Mammary epithelial cell (primary cell): ENCODE data around the gene LRRC47.

Experiments used
- EZH2 ChIP-seq: IDR thresholded peaks from 2 replicates; pipeline ENCODE4 v1.6.1; 2012; ENCODE audit warnings: low read length, inconsistent platforms, borderline replicate concordance
- TF ChIP-seq, protein P1 (sequence below), 2 donors: IDR thresholded peaks in 1 of 2; conservative IDR thresholded peaks in 1 of 2; 2 replicates each; pipeline ENCODE4 v1.5.1; 2011 to 2012; ENCODE audit warnings: inconsistent platforms in 2 of 2, low read length in 2 of 2, mild to moderate bottlenecking in 2 of 2, control low read depth in 1 of 2, low read depth in 1 of 2; ENCODE audit not compliant: insufficient read depth in 1 of 2; ENCODE audit errors: extremely low read depth in 1 of 2

DNA sequence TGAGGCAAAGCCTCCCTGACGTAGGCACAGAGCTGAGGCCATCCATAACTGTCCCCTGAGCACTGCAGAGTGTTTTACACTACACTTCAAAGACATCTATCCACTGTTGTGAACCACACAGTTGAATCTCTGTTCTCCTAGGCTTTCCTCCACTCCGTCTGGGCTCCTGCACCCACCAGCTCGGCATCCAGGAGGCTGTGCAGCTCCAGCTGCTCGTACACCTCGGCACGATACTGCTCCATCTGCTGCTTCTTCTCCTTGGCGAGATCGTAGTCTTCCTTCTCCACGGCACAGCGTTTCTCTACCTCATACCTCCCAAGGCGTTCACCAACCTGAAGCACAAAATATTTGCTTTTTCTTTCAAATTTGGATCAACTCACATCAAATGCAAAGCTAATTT is 42.5 kb upstream of the LRRC47 start:
- TF ChIP-seq, protein P1, sequence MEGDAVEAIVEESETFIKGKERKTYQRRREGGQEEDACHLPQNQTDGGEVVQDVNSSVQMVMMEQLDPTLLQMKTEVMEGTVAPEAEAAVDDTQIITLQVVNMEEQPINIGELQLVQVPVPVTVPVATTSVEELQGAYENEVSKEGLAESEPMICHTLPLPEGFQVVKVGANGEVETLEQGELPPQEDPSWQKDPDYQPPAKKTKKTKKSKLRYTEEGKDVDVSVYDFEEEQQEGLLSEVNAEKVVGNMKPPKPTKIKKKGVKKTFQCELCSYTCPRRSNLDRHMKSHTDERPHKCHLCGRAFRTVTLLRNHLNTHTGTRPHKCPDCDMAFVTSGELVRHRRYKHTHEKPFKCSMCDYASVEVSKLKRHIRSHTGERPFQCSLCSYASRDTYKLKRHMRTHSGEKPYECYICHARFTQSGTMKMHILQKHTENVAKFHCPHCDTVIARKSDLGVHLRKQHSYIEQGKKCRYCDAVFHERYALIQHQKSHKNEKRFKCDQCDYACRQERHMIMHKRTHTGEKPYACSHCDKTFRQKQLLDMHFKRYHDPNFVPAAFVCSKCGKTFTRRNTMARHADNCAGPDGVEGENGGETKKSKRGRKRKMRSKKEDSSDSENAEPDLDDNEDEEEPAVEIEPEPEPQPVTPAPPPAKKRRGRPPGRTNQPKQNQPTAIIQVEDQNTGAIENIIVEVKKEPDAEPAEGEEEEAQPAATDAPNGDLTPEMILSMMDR (conservative IDR thresholded peaks at IDR 0.05 in 1 of 2, IDR thresholded peaks at IDR 0.05 in 1 of 2; ENCODE audit: extremely low read depth in 1 of 2, insufficient read depth in 1 of 2, low read depth in 1 of 2, low read length in 2 of 2): no peak
- TF ChIP-seq EZH2: no peak
